GM12878 (cell line): ENCODE data around the gene EXOSC2. TPM values are rescaled to one million over a fixed set of nuclear protein-coding genes. Genes with fewer than 3 reads are reported as not detected.

ENCODE experiments used
- ATAC-seq: fragments of 200-7000 bp; cut with Tn5 transposase; 3 replicates; pipeline ENCODE4 v1.9.1; 2020; ENCODE audit warnings: mild to moderate bottlenecking, moderate library complexity
- BruUV-seq: library from RNA; stranded (reverse); fragments of 400-500 nt; replicated peaks from 2 replicates; lab custom pipeline; 2021; lab: Mats Ljungman, UMichigan
- CTCF ChIA-PET: fragments of 300-600 bp; sonication (Branson Sonifier 250); formaldehyde crosslinking; extraction: SDS; loops from one replicate; lab custom pipeline; 2021; ENCODE audit warnings: inconsistent platforms; lab: Yijun Ruan, JAX
- POLR2A ChIA-PET: fragments of 350-600 bp; formaldehyde crosslinking; extraction: SDS; loops from one replicate; lab custom pipeline; 2021; ENCODE audit warnings: inconsistent platforms; lab: Charles Lee
- RAD21 ChIA-PET: fragments of 300-600 bp; sonication (Branson Sonifier 250); formaldehyde crosslinking; loops from one replicate; lab custom pipeline; 2023; ENCODE audit warnings: antibody characterized with exemption; ENCODE audit not compliant: unreplicated experiment; lab: Charles Lee
- SMC1A ChIA-PET: fragments of 300-600 bp; sonication (Branson Sonifier 250); formaldehyde crosslinking; loops from one replicate; lab custom pipeline; 2023; ENCODE audit not compliant: unreplicated experiment, uncharacterized antibody; lab: Charles Lee
- DNase-seq: peaks from one replicate; pipeline ENCODE4 v3.0.0-alpha.2; 2011; ENCODE audit warnings: low read depth, low spot score
- FAIRE-seq: peaks from 3 replicates; lab custom pipeline; 2011; peaks lifted over from hg19 to GRCh38; lab: Jason Lieb, UNC
- H2AFZ ChIP-seq: 2 replicates; pipeline ENCODE4 v1.6.0; 2011; ENCODE audit warnings: low read depth, low read length, control low read depth; ENCODE audit not compliant: control insufficient read depth
- H3K27ac ChIP-seq: 2 replicates; pipeline ENCODE4 v1.5.1; 2011; ENCODE audit warnings: control low read depth; ENCODE audit not compliant: control insufficient read depth, insufficient read depth
- H3K27me3 ChIP-seq, 2 experiments: replicated peaks in 1 of 2; 2 replicates each; pipeline versions ENCODE4 v1.6.0 to v1.6.1; 2011; ENCODE audit warnings: low read length in 1 of 2; ENCODE audit not compliant: control insufficient read depth in 2 of 2, insufficient read depth in 2 of 2
- H3K36me3 ChIP-seq, 2 experiments: 2 replicates each; pipeline ENCODE4 v1.5.1; 2011; ENCODE audit warnings: low read length in 1 of 2; ENCODE audit not compliant: control insufficient read depth in 2 of 2, insufficient read depth in 2 of 2
- H3K4me1 ChIP-seq: 2 replicates; pipeline ENCODE4 v1.6.1; 2011; ENCODE audit warnings: mild to moderate bottlenecking, low read length, moderate library complexity, mixed read lengths; ENCODE audit not compliant: control insufficient read depth, insufficient read depth
- H3K4me2 ChIP-seq: 2 replicates; pipeline ENCODE4 v1.6.0; 2011; ENCODE audit warnings: control low read depth; ENCODE audit not compliant: control insufficient read depth, insufficient read depth
- H3K4me3 ChIP-seq: fragments of 200-600 bp; sonication (generic); 2 replicates; pipeline ENCODE4 v1.5.1; 2016
- H3K79me2 ChIP-seq: 2 replicates; pipeline ENCODE4 v1.6.0; 2011; ENCODE audit warnings: low read length; ENCODE audit not compliant: control insufficient read depth, insufficient read depth
- H3K9ac ChIP-seq: 2 replicates; pipeline ENCODE4 v1.8.0; 2011; ENCODE audit warnings: low read length, control low read depth, mixed read lengths; ENCODE audit not compliant: control insufficient read depth, insufficient read depth
- H3K9me3 ChIP-seq: replicated peaks from 3 replicates; pipeline ENCODE4 v1.5.1; 2011; ENCODE audit warnings: mild to moderate bottlenecking, low read length; ENCODE audit not compliant: control insufficient read depth, insufficient read depth
- H4K20me1 ChIP-seq: 2 replicates; pipeline ENCODE4 v1.6.0; 2011; ENCODE audit not compliant: control insufficient read depth, insufficient read depth
- CBX5 ChIP-seq: sonication (generic); IDR thresholded peaks from 2 replicates; pipeline ENCODE4 v1.6.1; 2016; ENCODE audit warnings: low read depth, moderate library complexity, mild to moderate bottlenecking, inconsistent platforms
- CHD2 ChIP-seq: IDR thresholded peaks from 2 replicates; pipeline ENCODE4 v1.6.1; 2011; ENCODE audit warnings: low read depth, low read length, improper control_type of control experiment, borderline replicate concordance
- EP300 ChIP-seq, 2 experiments: fragments of 150-350 bp in 1 of 2; IDR thresholded peaks; 2 replicates each; pipeline ENCODE4 v1.6.1; 2011 to 2012; ENCODE audit warnings: low read depth in 2 of 2, low read length in 2 of 2, borderline replicate concordance in 1 of 2, improper control_type of control experiment in 1 of 2, inconsistent platforms in 1 of 2; ENCODE audit not compliant: control insufficient read depth in 1 of 2
- ETV6 ChIP-seq, 2 experiments: fragments of 450-650 bp in 1 of 2; IDR thresholded peaks in 1 of 2; conservative IDR thresholded peaks in 1 of 2; 2 replicates each; pipeline ENCODE4 v1.6.1; 2014; ENCODE audit warnings: antibody characterized with exemption in 1 of 2, borderline replicate concordance in 1 of 2, low read depth in 1 of 2, mild to moderate bottlenecking in 1 of 2, moderate library complexity in 1 of 2
- FOXK2 ChIP-seq: fragments of 450-650 bp; IDR thresholded peaks from 2 replicates; pipeline ENCODE4 v1.6.1; 2017; ENCODE audit warnings: mild to moderate bottlenecking, moderate library complexity
- MAX ChIP-seq: IDR thresholded peaks from 2 replicates; pipeline ENCODE4 v1.6.1; 2012; ENCODE audit warnings: low read depth, low read length, improper control_type of control experiment
- PAX8 ChIP-seq: fragments of 450-650 bp; IDR thresholded peaks from 2 replicates; pipeline ENCODE4 v1.6.1; 2017; ENCODE audit warnings: mild to moderate bottlenecking, moderate library complexity
- PML ChIP-seq: IDR thresholded peaks from 2 replicates; pipeline ENCODE4 v1.6.1; 2012; ENCODE audit warnings: low read length, inconsistent platforms
- POLR2AphosphoS5 ChIP-seq: IDR thresholded peaks from 2 replicates; pipeline ENCODE4 v1.6.1; 2011; ENCODE audit warnings: mild to moderate bottlenecking, low read length, inconsistent platforms
- REST ChIP-seq: IDR thresholded peaks from 2 replicates; pipeline ENCODE4 v1.6.1; 2012; ENCODE audit warnings: mild to moderate bottlenecking, low read depth, low read length
- SMARCA5 ChIP-seq: fragments of 450-650 bp; IDR thresholded peaks from 2 replicates; pipeline ENCODE4 v1.6.1; 2017; ENCODE audit warnings: mild to moderate bottlenecking
- USF2 ChIP-seq: IDR thresholded peaks from 2 replicates; pipeline ENCODE4 v1.6.1; 2011; ENCODE audit warnings: low read depth, low read length, improper control_type of control experiment, borderline replicate concordance
- ZNF217 ChIP-seq: fragments of 450-650 bp; IDR thresholded peaks from 2 replicates; pipeline ENCODE4 v1.6.1; 2017; ENCODE audit warnings: antibody characterized with exemption, mild to moderate bottlenecking
- ZNF622 ChIP-seq: fragments of 450-650 bp; IDR thresholded peaks from 2 replicates; pipeline ENCODE4 v1.6.1; 2017; ENCODE audit warnings: mild to moderate bottlenecking, inconsistent platforms
- ZSCAN29 ChIP-seq: fragments of 450-650 bp; IDR thresholded peaks from 2 replicates; pipeline ENCODE4 v1.6.1; 2017; ENCODE audit warnings: mild to moderate bottlenecking, moderate library complexity
- WGBS: methylation state at CpG from one replicate; pipeline ENCODE4 v1.1.6; 2016; ENCODE audit warnings: low lambda C conversion rate; ENCODE audit not compliant: insufficient replicate concordance, insufficient coverage; ENCODE audit errors: missing lambda C conversion rate; 5-methylcytosine and 5-hydroxymethylcytosine counted together
- in situ Hi-C: fragments of 300-500 bp; cut with MboI; formaldehyde crosslinking; loops from 9 replicates; pipeline ENCODE4 v1.14.3; 2018; ENCODE audit warnings: mixed read lengths
- intact Hi-C: fragments of 100-400 bp; cut with micrococcal nuclease; formaldehyde crosslinking; loops from one replicate; pipeline ENCODE4 v1.14.2; 2022; ENCODE audit not compliant: unreplicated experiment
- polyA plus RNA-seq, 11 experiments: library from polyadenylated mRNA; depleted of rRNA in 4 of 11; unstranded in 6 of 11; stranded (reverse) in 5 of 11; fragments of >200 nt; fragmentation: Nextera tagmentation in 4 of 11; fragmentation: Illumina TruSeq in 1 of 11; extraction: Ambion mirVana in 4 of 11; extraction: Trizol in 1 of 11; gene quantifications; 1 replicate in 1 of 11; 2 replicates in 10 of 11; pipeline versions ENCODE4 v1.2.1 to v1.2.3, GENCODE V29; 2011 to 2016; ENCODE audit warnings: inconsistent platforms in 2 of 11, missing spikeins in 2 of 11, low read depth in 1 of 11
- total RNA-seq, 4 experiments: library from RNA; depleted of rRNA in 3 of 4; stranded (reverse); fragments of >200 nt in 3 of 4; fragmentation: Illumina TruSeq in 1 of 4; extraction: Trizol in 1 of 4; gene quantifications; 2 replicates each; pipeline versions ENCODE4 v1.2.1 to v1.2.3, GENCODE V29; 2013 to 2021

Gene EXOSC2
- total and polyA plus RNA-seq, 10 of the 15 experiments (the other 5 are each of a cell fraction or from before 2014, with no cell fraction given): 26.3 to 55.0 (median 48.0) TPM

- H3K36me3 ChIP-seq: no peaks in the 10 kb centered on the region
- H3K27me3 ChIP-seq: no peaks in the 10 kb centered on the region
- peaks cover 40% of the 10 kb centered on the region for H3K79me2 ChIP-seq
- FAIRE-seq (no peak), DNase-seq (no peak), ATAC-seq (no peak)
- SMC1A ChIA-PET: interaction anchor here (0.8 to 2.6 kb wide), 12 partner anchors 11 to 151 kb away, joined by 3 to 10 read pairs (median 4); no protein-coding TSS in a partner anchor
- H3K27ac ChIP-seq: no peak overlapping the region
- no peaks in the 10 kb centered on the region for H3K9me3 ChIP-seq
- H3K9ac ChIP-seq: peak overlapping the region; percentile 48
- no peak overlapping the region for H2AFZ ChIP-seq
- 90% methylated on average over 7 of the region's 7 CpGs for WGBS
- H4K20me1 ChIP-seq: no peaks in the 10 kb centered on the region
- peak overlapping the region; percentile 98 for H3K4me3 ChIP-seq
- POLR2A ChIA-PET: interaction anchor here (0.5 to 1.5 kb wide), 3 partner anchors 42 to 121 kb away, joined by 3 to 5 read pairs (median 4); partner anchors contain the start of gene ABL1
- RAD21 ChIA-PET: interaction anchor here (1.0 to 1.4 kb wide), 5 partner anchors 12 to 155 kb away, joined by 3 to 5 read pairs (median 3); no protein-coding TSS in a partner anchor
- BruUV-seq: no TSS peak
- in situ Hi-C loops: no loop called here
- intact Hi-C loops: loop anchor here (5.0 to 10.0 kb wide), 2 partner anchors 120 to 283 kb away; partner anchors contain the start of gene ABL1
- H3K4me2 ChIP-seq: peak overlapping the region; percentile 78
- CTCF ChIA-PET: interaction anchor here (0.9 to 2.2 kb wide), 14 partner anchors 8 to 332 kb away, joined by 3 to 28 read pairs (median 5); no protein-coding TSS in a partner anchor
- no peaks in the 10 kb centered on the region for H3K4me1 ChIP-seq
- TF ChIP-seq REST (no peak), MAX (no peak), PAX8 (no peak), CHD2 (no peak), POLR2AphosphoS5 (no peak), FOXK2 (no peak), CBX5 (no peak), EP300 (IDR thresholded peaks at IDR 0.05; ENCODE audit: borderline replicate concordance in 1 of 2, control insufficient read depth in 1 of 2, low read depth in 2 of 2, low read length in 2 of 2) (no peak), ZSCAN29 (no peak), ZNF217 (no peak), ZNF622 (no peak), USF2 (no peak), PML (no peak), SMARCA5 (no peak), ETV6 (conservative IDR thresholded peaks at IDR 0.05 in 1 of 2, IDR thresholded peaks at IDR 0.05 in 1 of 2; ENCODE audit: borderline replicate concordance in 1 of 2, low read depth in 1 of 2) (no peak)
Measured at GRCh38 chr9:130714586-130715110, 21.1 kb downstream of the EXOSC2 start.
